Lower lobe of right lung (tissue), 2 donors: ENCODE data around the gene MED13. TPM values are rescaled to one million over a fixed set of nuclear protein-coding genes. Genes with fewer than 3 reads are reported as not detected.
A peak's percentile ranks its signal among the peaks of the same experiment; 100 is the strongest.

Source experiments
- ATAC-seq, 2 donors: fragments of 200-7000 bp; cut with Tn5 transposase; one replicate each; pipeline ENCODE4 v1.9.1; 2020 to 2022; ENCODE audit warnings: mild to moderate bottlenecking in 2 of 2, moderate library complexity in 2 of 2
- DNase-seq: peaks from one replicate; pipeline ENCODE4 v3.0.0-alpha.2; 2020
- H3K27ac ChIP-seq: fragments of 200-600 bp; one replicate; pipeline ENCODE4 v1.8.0; 2022
- H3K27me3 ChIP-seq: fragments of 200-600 bp; one replicate; pipeline ENCODE4 v1.8.0; 2022; ENCODE audit warnings: low read depth
- H3K36me3 ChIP-seq: fragments of 200-600 bp; one replicate; pipeline ENCODE4 v1.8.0; 2022; ENCODE audit warnings: mild to moderate bottlenecking
- H3K4me1 ChIP-seq: fragments of 200-600 bp; one replicate; pipeline ENCODE4 v1.8.0; 2022
- H3K4me3 ChIP-seq: fragments of 200-600 bp; one replicate; pipeline ENCODE4 v1.8.0; 2022; ENCODE audit warnings: mild to moderate bottlenecking
- H3K9me3 ChIP-seq: fragments of 200-600 bp; one replicate; pipeline ENCODE4 v1.8.0; 2022
- intact Hi-C: fragments of 100-400 bp; cut with DNase I; formaldehyde crosslinking; loops from one replicate; pipeline ENCODE4 v1.11.0; 2022
- total RNA-seq: library from RNA; stranded (reverse); fragmentation: NEBNext Ultra II Directional; extraction: Animal tissue kit (Norgen Biotek cat#: 25700); gene quantifications from one replicate; pipeline ENCODE4 v1.2.1, GENCODE V29; 2021
- TF ChIP-seq, protein P1 (sequence below): fragments of 200-600 bp; IDR thresholded peaks from one replicate; pipeline ENCODE4 v1.8.0; 2022; ENCODE audit warnings: antibody characterized with exemption, mild to moderate bottlenecking
- donor health status: DM: no; HTN: yes; CAD: no; lungs with severe emphysema.

The MED13 gene
- total RNA-seq, 1 donor from 2014 or later: 67.9 TPM

DNA sequence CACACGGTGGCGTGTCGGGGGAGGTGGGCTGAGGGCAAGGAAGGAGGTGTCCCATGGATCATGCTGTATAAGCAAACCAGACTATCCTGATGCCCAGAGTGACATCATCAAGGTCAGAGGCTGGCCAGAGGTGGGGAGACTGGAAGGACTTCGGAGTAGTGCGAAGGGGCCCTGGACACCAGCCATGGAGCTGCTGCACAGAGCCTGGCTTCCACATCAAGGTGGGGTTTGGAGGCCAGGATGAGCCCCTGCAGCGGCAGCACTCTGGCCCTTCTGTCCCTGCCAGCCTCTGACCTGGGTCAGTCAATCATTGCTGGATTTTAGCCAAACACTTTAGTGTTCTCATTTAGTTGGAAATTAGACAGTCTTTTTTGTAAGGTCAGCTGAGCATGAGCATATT is 34.8 kb downstream of the MED13 start:
- Histone ChIP-seq H3K36me3 (peaks cover 100% of the 10 kb centered on the region), H3K27me3 (no peaks in the 10 kb centered on the region), H3K9me3 (no peaks in the 10 kb centered on the region), H3K4me1 (no peaks in the 10 kb centered on the region), H3K27ac (no peak overlapping the region), H3K4me3 (no peak overlapping the region)
- intact Hi-C loops: no loop called here
- peak in 1 of 2 donors; percentile 25 for ATAC-seq
- TF ChIP-seq, protein P1, sequence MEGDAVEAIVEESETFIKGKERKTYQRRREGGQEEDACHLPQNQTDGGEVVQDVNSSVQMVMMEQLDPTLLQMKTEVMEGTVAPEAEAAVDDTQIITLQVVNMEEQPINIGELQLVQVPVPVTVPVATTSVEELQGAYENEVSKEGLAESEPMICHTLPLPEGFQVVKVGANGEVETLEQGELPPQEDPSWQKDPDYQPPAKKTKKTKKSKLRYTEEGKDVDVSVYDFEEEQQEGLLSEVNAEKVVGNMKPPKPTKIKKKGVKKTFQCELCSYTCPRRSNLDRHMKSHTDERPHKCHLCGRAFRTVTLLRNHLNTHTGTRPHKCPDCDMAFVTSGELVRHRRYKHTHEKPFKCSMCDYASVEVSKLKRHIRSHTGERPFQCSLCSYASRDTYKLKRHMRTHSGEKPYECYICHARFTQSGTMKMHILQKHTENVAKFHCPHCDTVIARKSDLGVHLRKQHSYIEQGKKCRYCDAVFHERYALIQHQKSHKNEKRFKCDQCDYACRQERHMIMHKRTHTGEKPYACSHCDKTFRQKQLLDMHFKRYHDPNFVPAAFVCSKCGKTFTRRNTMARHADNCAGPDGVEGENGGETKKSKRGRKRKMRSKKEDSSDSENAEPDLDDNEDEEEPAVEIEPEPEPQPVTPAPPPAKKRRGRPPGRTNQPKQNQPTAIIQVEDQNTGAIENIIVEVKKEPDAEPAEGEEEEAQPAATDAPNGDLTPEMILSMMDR: no peak
- no peak for DNase-seq

DNA sequence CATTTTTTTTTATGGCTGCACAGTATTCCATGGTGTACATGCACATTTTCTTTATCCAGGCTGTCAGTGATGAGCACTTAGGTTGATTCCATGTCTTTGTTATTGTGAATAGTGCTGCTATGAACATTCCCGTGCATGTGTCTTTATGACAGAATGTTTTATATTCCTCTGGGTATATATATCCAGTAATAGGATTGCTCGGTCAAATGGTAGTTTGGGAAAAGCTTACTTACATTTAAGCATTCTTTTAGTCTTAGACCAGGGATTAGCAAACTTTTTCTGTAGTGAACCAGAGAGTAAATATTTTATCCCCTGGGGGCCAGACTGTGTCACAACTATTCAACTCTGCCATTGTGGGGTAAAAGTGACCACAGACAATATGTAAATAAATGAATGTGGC is 40.2 kb downstream of the MED13 start:
- intact Hi-C loops: no loop called here
- no peak overlapping the region for H3K4me3 ChIP-seq
- ATAC-seq (no peak), DNase-seq (no peak)
- H3K36me3 ChIP-seq: peaks cover 92% of the 10 kb centered on the region
- H3K27me3 ChIP-seq: no peaks in the 10 kb centered on the region
- TF ChIP-seq, protein P1: no peak
- no peaks in the 10 kb centered on the region for H3K9me3 ChIP-seq
- H3K27ac ChIP-seq: no peak overlapping the region
- no peaks in the 10 kb centered on the region for H3K4me1 ChIP-seq

DNA sequence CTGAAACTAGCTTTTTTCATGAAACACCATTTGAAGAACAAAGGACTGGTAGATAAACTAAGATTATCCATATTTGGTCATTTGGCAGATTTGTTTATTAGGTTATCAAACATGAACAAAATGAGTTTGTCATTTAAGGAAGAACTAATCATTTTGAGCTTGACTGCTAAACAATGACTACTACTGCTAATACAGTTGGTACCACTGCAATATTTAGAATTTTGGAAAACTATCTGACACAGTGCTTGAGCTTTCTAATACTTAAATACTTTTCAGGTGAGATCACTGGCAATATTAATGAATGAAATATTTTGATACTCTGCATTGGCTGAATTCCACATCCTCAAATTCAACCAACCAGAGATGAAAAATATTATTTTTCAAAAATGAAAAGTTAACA is 47.2 kb downstream of the MED13 start:
- TF ChIP-seq, protein P1: no peak
- Histone ChIP-seq H3K9me3 (no peaks in the 10 kb centered on the region), H3K27ac (no peak overlapping the region), H3K36me3 (peaks cover 72% of the 10 kb centered on the region), H3K4me1 (no peaks in the 10 kb centered on the region), H3K4me3 (no peak overlapping the region), H3K27me3 (no peaks in the 10 kb centered on the region)
- ATAC-seq (no peak), DNase-seq (no peak)
- intact Hi-C loops: no loop called here

DNA sequence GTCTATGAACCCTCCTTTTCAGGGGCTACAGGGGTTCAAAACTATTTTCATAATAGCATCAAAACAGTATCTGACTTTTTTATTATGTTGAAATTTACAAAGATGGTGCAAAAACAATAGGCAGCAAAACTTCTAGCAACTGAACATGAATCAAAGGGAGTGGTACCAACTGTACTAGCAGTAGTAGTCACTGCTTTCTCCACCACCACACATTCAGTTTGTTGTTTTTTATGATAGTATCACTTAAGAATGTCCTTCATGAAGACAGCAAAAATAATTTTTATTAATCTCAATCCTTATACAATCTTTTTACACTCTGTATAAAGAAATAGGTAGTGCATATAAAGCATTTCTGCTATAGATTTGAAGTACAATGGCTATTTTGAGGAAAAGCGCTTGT is 47.6 kb downstream of the MED13 start:
- no peaks in the 10 kb centered on the region for H3K4me1 ChIP-seq
- no peak overlapping the region for H3K27ac ChIP-seq
- TF ChIP-seq, protein P1: no peak
- no peak overlapping the region for H3K4me3 ChIP-seq
- no peaks in the 10 kb centered on the region for H3K9me3 ChIP-seq
- ATAC-seq (no peak), DNase-seq (no peak)
- H3K27me3 ChIP-seq: no peaks in the 10 kb centered on the region
- H3K36me3 ChIP-seq: peaks cover 72% of the 10 kb centered on the region
- intact Hi-C loops: no loop called here

DNA sequence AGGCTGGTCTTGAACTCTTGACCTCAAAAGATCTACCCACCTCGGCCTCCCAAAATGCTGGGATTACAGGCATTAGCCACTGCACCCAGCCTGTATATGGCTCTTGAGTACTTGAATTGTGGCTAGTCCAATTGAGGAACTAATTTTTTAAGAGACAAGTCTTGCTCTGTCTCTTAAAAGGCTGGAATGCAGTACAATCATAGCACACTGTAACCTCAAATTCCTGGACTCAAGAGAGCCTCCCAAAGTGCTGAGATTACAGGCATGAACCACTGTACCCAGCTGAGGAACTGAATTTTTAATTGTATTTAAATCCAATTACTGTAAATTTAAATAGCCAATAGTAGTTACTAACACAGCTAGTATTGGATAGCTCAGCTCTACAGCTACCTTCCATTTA is 50.6 kb downstream of the MED13 start:
- Histone ChIP-seq H3K27me3 (no peaks in the 10 kb centered on the region), H3K4me3 (no peak overlapping the region), H3K9me3 (no peaks in the 10 kb centered on the region), H3K4me1 (no peaks in the 10 kb centered on the region), H3K27ac (no peak overlapping the region), H3K36me3 (peaks cover 79% of the 10 kb centered on the region)
- ATAC-seq: no peak
- TF ChIP-seq, protein P1: no peak
- intact Hi-C loops: no loop called here
- DNase-seq: no peak

DNA sequence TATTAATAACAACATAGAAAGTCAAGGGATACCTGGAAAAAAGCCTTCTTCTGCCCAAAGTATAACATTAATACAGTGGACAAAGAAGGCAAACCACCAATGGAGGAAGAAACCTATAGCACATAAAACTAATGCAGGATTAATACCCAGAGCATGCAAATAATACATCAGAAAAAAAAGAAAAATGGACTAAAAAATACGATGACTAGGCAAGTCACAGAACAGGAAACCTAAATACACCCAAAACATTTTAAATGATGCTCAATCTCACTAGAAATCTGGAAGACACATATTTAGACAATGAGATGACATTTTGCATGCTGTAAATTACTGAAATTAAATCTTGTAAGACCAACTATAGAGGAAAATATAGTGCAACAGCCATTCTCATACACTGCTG is 55.9 kb downstream of the MED13 start:
- Histone ChIP-seq H3K27me3 (no peaks in the 10 kb centered on the region), H3K4me3 (no peak overlapping the region), H3K36me3 (peaks cover 92% of the 10 kb centered on the region), H3K27ac (no peak overlapping the region), H3K4me1 (no peaks in the 10 kb centered on the region), H3K9me3 (no peaks in the 10 kb centered on the region)
- DNase-seq: no peak
- TF ChIP-seq, protein P1: no peak
- ATAC-seq: no peak
- intact Hi-C loops: no loop called here
